Lung (tissue), 12 donors: ENCODE results near the gene NFIB. TPM values are rescaled to one million over a fixed set of nuclear protein-coding genes. Genes with fewer than 3 reads are reported as not detected.

Experiments
- ATAC-seq: fragments of 200-7000 bp; cut with Tn5 transposase; one replicate; pipeline ENCODE4 v1.9.1; 2020; ENCODE audit warnings: moderate number of reproducible peaks; ENCODE audit not compliant: insufficient read depth, low FRiP score
- DNase-seq, 3 donors: peaks; one replicate each; pipeline ENCODE4 v3.0.0-alpha.2; 2013 to 2017
- H3K27ac ChIP-seq, 2 donors: one replicate each; pipeline ENCODE4 v1.5.1; 2013; ENCODE audit warnings: mild to moderate bottlenecking in 2 of 2, moderate library complexity in 2 of 2, control low read depth in 1 of 2, inconsistent platforms in 1 of 2, low read depth in 1 of 2, low read length in 1 of 2
- H3K27me3 ChIP-seq, 3 donors: one replicate each; pipeline ENCODE4 v1.5.1; 2013; ENCODE audit warnings: low read length in 2 of 3; ENCODE audit not compliant: control insufficient read depth in 3 of 3, insufficient read depth in 3 of 3
- H3K36me3 ChIP-seq, 4 donors: one replicate each; pipeline ENCODE4 v1.5.1; 2013; ENCODE audit warnings: low read length in 4 of 4, mild to moderate bottlenecking in 1 of 4, moderate library complexity in 1 of 4; ENCODE audit not compliant: control insufficient read depth in 4 of 4, insufficient read depth in 4 of 4
- H3K4me1 ChIP-seq, 5 donors: one replicate each; pipeline ENCODE4 v1.5.1; 2013; ENCODE audit warnings: low read length in 5 of 5, mild to moderate bottlenecking in 2 of 5, moderate library complexity in 1 of 5; ENCODE audit not compliant: control insufficient read depth in 5 of 5, insufficient read depth in 5 of 5
- H3K4me3 ChIP-seq: one replicate; pipeline ENCODE4 v1.5.1; 2013; ENCODE audit warnings: mild to moderate bottlenecking, control low read depth, moderate library complexity
- H3K9ac ChIP-seq, 2 donors: one replicate each; pipeline ENCODE4 v1.5.1; 2013; ENCODE audit warnings: low read length in 2 of 2, control low read depth in 1 of 2; ENCODE audit not compliant: insufficient read depth in 1 of 2
- H3K9me3 ChIP-seq, 4 donors: one replicate each; pipeline ENCODE4 v1.5.1; 2013; ENCODE audit warnings: low read length in 3 of 4, mild to moderate bottlenecking in 1 of 4, moderate library complexity in 1 of 4; ENCODE audit not compliant: control insufficient read depth in 4 of 4, insufficient read depth in 3 of 4
- CTCF ChIP-seq: IDR thresholded peaks from 2 replicates; pipeline ENCODE4 v1.5.1; 2012; ENCODE audit warnings: mild to moderate bottlenecking; ENCODE audit errors: control extremely low read depth, extremely low read depth
- WGBS, 2 donors: extraction: QIAGEN DNeasy Blood & Tissue Kit; methylation state at CpG; one replicate each; pipeline ENCODE4 v1.1.7; 2013; 5-methylcytosine and 5-hydroxymethylcytosine counted together
- polyA plus RNA-seq, 2 donors: library from polyadenylated mRNA; stranded (reverse); fragments of 200-250 nt; gene quantifications; one replicate each; pipeline ENCODE4 v1.2.1, GENCODE V29; 2013
- total RNA-seq, 2 donors: library from RNA; depleted of rRNA in 1 of 2; stranded (reverse); fragments of >200 nt in 1 of 2; gene quantifications; one replicate each; pipeline ENCODE4 v1.2.1, GENCODE V29; 2014 to 2021
- donor health status: control.
- donor health status: control.
- donor health status: Bipolar disorder and iron deficiency.
- donor health status: healthy.
- donor health status: DM: yes; HTN: yes; CAD: no.

NFIB gene
- total and polyA plus RNA-seq, 4 donors = 7.3 to 189 (median 51.0) TPM

- H3K4me3 ChIP-seq = no peak overlapping the region
- H3K4me1 ChIP-seq = peaks cover 13 to 38% (median 29%) of the 10 kb centered on the region in 5 donors
- H3K9me3 ChIP-seq = no peaks in the 10 kb centered on the region
- TF ChIP-seq CTCF = no peak
- no peak overlapping the region for H3K9ac ChIP-seq
- peak overlapping the region in 1 of 2 donors; percentile 51 for H3K27ac ChIP-seq
- H3K27me3 ChIP-seq = no peaks in the 10 kb centered on the region
- ATAC-seq (no peak), DNase-seq (no peak)
- H3K36me3 ChIP-seq = peaks cover 0 to 9% (median 2%) of the 10 kb centered on the region in 4 donors
- WGBS, 2 donors = 91 to 94% methylated on average over 5 of the region's 5 CpGs
Observed at GRCh38 chr9:14223081-14223480, 90.9 kb downstream of the NFIB start.

GRCh38 chr9:14222149-14222835, 91.6 kb downstream of the NFIB start:
- Histone ChIP-seq H3K36me3 (peaks cover 0 to 9% (median 2%) of the 10 kb centered on the region in 4 donors), H3K9ac (no peak overlapping the region), H3K4me3 (no peak overlapping the region), H3K27me3 (no peaks in the 10 kb centered on the region), H3K27ac (peak overlapping the region in 1 of 2 donors; percentile 56), H3K4me1 (peaks cover 13 to 39% (median 30%) of the 10 kb centered on the region in 5 donors), H3K9me3 (no peaks in the 10 kb centered on the region)
- no peak for TF ChIP-seq CTCF
- no peak for DNase-seq
- 90 to 100% methylated on average over 1 of the region's 1 CpG for WGBS, 2 donors
- ATAC-seq = no peak

GRCh38 chr9:14221558-14221957, 92.4 kb downstream of the NFIB start:
- Histone ChIP-seq H3K36me3 (peaks cover 0 to 9% (median 2%) of the 10 kb centered on the region in 4 donors), H3K27ac (peak overlapping the region; percentile 39 to 56), H3K9ac (no peak overlapping the region), H3K4me1 (peaks cover 13 to 40% (median 32%) of the 10 kb centered on the region in 5 donors), H3K4me3 (no peak overlapping the region), H3K9me3 (no peaks in the 10 kb centered on the region), H3K27me3 (no peaks in the 10 kb centered on the region)
- TF ChIP-seq CTCF = no peak
- peak; percentile 59 for ATAC-seq
- no peak for DNase-seq

GRCh38 chr9:14221119-14221518, 92.8 kb downstream of the NFIB start:
- ATAC-seq = no peak

More at GRCh38 chr9:14221119-14221518, 92.8 kb downstream of the NFIB start:
- Histone ChIP-seq H3K27me3 (no peaks in the 10 kb centered on the region), H3K9me3 (no peaks in the 10 kb centered on the region), H3K9ac (no peak overlapping the region), H3K36me3 (peaks cover 0 to 6% (median 2%) of the 10 kb centered on the region in 4 donors), H3K4me3 (no peak overlapping the region), H3K27ac (peak overlapping the region; percentile 39 to 56), H3K4me1 (peaks cover 14 to 44% (median 34%) of the 10 kb centered on the region in 5 donors)
- no peak for DNase-seq
- TF ChIP-seq CTCF = no peak
- WGBS, 2 donors = 93 to 94% methylated on average over 4 of the region's 4 CpGs
